HG02798 (cell line): Measurements from ENCODE around the gene KCTD21.
"Not testable (repeated sequence)": the region's sequence is repeated elsewhere in the genome, so short reads cannot be mapped to it uniquely, and the experiment has no call there.

Experiments used
- ATAC-seq: cut with Tn5 transposase; IDR thresholded peaks from one replicate; pipeline ENCODE4 v1.9.1; 2021; ENCODE audit warnings: mild to moderate bottlenecking; ENCODE audit not compliant: unreplicated experiment, poor library complexity

The KCTD21 gene, protein sequence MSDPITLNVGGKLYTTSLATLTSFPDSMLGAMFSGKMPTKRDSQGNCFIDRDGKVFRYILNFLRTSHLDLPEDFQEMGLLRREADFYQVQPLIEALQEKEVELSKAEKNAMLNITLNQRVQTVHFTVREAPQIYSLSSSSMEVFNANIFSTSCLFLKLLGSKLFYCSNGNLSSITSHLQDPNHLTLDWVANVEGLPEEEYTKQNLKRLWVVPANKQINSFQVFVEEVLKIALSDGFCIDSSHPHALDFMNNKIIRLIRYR

DNA sequence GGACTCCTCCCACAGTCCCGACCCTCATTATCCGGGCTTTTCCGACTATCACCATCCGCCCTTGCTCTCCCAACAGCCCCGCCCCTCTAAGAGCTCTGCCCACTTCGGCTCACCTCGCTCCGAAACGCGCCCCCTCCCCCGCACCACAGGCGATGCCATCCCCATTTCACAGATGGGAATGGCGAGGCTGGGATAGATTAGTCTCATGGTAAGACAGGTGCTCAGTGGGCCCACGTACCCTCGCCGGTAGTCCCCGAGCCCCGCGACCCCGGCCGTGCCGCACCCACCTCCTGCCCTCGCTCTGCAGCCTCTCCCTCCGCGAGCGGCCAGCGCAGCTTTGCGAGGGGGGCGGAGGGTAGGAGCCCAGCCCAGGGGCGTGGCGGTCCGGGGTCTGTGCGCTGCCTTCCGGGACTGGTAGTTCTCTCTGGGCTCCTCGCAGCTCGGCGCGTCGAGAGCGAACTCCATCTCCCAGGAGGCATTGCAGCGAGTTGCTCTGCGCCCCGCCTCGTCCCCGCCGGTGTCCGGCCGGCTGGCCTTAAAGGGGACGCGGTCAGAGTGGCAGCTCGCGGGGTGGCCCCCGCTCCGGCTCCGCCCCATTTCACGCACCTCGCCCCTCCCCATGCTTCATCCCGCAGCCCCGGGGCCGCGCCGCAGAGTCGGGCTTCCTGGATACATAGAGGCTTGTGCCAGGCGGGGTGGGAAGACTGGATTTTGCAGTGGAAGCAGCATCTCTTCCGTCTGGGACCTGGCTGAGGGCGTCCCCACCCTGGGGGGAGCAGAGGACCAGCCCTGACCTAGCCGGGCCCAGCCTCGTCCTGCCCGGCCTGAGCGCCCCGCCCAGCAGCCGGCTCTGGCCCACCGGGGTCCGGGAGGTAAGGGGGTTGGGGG, at the start of gene KCTD21, which contains the start of gene USP35:
TSS of gene KCTD21 (minus strand) at position 341 of the 888 bp plus-strand sequence. CDS start 14,072 bp downstream, outside the sequence.
TSS of gene USP35 (plus strand) at position 634 of the 888 bp plus-strand sequence. CDS start 7,327 bp downstream, outside the sequence.
- ATAC-seq = peak; percentile 95

- no peak for ATAC-seq
These were observed 49.0 kb upstream of the KCTD21 start for GRCh38 chr11:78237293-78238046.

GRCh38 chr11:78234006-78234405, 45.6 kb upstream of the KCTD21 start:
- ATAC-seq = no peak

DNA sequence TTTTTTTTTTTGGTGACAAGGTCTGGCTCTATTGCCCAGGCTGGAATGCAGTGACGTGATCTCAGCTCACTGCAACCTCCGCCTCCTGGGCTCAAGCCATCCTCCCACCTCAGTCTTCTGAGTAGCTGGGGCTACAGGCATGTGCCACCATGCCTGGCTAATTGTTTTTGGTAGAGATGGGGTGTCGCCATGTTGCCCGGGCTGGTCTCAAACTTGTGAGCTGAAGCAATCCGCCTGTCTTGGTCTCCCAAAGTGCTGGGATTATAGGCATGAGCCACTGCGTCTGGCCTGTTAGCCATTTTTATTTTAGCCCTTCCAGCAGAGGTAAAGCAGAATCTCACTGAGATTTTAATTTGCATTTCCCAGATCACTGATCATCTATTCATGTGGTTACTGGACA, 44.6 kb upstream of the KCTD21 start:
- ATAC-seq = not testable (repeated sequence)

DNA sequence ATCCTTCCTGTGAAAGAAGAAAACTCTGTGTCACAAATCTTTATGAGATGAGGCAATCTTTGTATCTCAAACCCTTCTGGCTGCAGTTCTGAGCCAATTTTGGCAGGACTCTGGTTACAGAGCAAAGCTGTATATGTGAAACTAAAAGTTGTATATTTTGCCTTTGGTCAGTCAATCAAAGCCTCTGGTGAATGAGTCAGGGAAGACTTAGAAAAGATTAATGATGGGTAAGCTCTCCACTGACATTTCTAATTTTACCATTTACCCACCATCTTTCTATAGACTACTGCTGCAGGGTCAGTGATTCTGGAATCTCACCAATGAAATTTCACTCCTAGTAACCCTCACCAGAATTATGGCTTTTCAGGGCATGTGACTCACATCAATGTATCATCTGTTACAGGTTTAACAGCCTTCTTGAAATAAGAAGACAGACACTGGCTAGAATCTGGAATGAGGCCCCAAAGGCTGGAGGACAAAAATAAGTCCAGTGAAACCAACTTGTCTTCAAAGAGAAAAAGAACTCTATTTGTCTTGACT, 43.6 kb upstream of the KCTD21 start:
- no peak for ATAC-seq

GRCh38 chr11:78230161-78230877, 41.9 kb upstream of the KCTD21 start:
- ATAC-seq = no peak

DNA sequence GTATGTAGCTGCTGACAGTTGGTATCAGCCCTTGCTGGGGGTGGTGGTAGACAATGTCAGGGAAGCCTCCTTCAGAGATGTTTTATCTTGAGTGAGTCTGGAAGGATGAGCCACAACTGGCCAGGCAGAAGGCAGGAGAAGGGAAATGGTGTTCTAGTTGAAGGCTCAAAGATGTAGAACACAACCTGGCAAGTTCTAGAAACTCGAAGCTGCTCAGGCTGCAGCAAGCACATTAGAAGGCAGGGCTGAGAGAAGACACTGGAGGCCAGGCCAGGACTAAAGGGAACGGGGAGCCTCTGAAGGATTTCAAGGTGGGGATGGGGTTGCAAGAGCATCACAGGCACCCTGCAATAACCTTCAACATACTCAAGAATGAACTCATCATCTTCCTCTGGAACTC, 40.7 kb upstream of the KCTD21 start:
- no peak for ATAC-seq

DNA sequence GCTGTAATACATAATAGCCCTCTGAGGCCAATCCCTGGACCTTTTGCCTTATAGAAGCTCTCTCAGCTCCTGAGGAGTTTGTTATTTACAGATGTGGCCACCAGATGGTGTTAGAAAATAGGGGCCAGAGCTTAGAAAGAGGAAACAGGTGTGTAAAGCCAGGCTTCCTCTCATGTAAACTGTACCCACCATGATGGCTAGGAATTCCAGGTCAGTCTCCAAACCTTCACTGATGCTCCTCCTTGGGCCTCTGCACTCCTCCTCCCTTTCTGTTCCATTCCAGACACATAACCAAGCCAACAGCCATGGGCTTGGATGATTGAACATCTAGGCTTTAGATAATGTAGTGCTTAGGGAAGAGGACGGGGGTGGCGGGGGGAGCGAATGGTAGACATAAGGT, 40.0 kb upstream of the KCTD21 start:
- ATAC-seq = peak; percentile 64

GRCh38 chr11:78227921-78228320, 39.5 kb upstream of the KCTD21 start:
- ATAC-seq = peak; percentile 42

- ATAC-seq = no peak
These were observed 38.6 kb upstream of the KCTD21 start for GRCh38 chr11:78226684-78227680.

DNA sequence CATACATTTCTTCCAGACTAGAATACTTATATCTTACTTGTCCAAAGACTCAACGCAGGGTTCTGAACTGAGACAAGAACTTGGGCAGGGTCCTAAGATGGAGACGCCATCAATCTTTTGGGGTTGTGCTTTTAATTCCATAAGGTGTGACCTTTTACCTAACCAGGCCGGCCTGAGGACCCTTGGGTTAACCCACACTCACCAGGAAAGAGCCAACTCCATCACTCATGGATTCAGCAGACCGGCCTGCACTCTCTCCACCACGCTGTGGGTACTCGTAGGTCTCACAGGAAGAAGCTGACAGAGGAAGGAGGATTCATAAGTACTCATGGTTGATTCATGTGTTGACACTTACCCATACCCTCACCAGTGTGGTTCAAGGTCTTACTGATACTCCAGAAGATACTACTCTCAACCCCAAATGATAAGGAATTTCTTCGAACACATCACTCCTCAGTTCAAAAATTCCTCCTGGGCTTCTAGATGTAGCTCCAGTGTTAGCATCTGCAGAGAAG, 36.5 kb upstream of the KCTD21 start:
- no peak for ATAC-seq

DNA sequence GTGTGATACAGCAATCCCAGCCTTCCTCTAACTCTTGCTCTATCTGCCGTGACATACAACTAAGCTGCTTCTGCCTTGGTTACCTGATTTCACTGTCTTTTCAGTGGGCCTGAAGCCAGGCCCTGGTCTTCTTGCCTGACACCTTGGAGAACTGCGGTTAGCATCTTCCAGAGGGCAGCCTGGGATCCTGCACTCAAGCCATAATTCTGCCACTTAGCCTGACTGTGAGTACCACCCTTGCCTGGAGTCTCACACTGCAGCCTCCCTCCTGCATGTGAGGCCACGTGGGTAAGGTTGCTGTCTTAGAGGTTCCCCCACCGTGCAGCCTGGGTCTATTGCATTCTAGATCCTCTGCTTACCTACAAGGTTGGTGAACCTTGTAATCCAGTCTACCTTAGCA, 36.1 kb upstream of the KCTD21 start:
- ATAC-seq = no peak

GRCh38 chr11:78223320-78223954, 35.0 kb upstream of the KCTD21 start:
- ATAC-seq = peak; percentile 69

DNA sequence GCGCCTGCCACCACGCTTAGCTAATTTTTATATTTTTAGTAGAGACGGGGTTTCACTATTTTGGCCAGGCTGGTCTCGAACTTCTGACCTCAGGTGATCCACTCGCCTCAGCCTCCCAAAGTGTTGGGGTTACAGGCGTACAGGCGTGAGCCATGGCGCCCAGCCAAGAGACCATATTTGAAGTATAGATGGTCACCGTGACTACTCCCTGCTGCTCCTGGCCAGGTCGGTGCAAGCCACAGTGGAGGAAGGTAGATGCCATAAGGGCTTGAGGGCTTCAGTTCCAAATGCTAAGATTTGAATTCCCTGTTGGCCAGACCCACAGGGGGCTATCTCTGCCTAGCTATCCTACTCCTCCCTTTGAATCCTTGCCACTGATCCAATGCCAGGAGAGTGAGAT, 34.3 kb upstream of the KCTD21 start:
- ATAC-seq = not testable (repeated sequence)

DNA sequence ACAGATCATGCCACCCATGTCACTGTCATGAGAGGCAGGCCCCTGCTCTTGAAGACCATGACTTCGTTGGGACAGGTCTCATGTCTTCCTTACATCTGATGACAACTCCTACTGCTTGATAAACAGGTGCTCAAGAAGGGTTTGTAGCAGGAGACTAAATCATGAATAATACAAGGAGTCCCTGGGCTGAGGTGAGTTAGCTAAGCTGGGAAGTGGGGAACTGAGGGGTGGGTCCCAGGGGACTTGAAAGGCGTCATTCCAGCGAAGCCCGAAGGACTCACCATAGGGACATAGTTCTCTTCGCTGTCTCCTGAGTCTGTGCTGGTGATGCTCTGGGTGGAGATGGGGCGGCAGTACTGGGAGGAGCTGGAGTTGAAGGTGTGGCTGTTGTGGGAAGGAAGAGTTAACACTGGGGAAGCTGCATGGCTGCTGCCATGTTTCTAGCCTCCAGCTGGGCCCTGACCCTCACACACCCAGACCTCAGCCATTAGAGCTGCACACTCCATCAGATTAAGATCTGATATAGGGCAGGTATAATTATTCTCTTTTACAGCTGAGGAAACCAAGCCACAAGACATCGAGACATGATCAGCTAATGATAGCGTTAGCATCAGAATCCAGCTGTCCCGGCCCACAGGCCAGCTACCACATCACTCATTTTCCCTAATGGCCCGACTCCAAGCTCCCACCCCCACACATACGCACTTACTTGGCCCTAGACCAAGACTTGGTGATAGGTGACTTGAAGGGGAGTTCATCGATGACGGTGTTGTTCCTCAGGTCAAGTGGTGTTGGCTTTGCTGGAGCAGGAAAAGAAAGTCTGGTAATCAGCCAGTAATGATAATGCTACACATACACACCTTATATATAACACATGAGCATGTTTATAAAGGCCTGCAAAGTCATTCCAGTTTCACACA, 33.2 kb upstream of the KCTD21 start:
- ATAC-seq = no peak

DNA sequence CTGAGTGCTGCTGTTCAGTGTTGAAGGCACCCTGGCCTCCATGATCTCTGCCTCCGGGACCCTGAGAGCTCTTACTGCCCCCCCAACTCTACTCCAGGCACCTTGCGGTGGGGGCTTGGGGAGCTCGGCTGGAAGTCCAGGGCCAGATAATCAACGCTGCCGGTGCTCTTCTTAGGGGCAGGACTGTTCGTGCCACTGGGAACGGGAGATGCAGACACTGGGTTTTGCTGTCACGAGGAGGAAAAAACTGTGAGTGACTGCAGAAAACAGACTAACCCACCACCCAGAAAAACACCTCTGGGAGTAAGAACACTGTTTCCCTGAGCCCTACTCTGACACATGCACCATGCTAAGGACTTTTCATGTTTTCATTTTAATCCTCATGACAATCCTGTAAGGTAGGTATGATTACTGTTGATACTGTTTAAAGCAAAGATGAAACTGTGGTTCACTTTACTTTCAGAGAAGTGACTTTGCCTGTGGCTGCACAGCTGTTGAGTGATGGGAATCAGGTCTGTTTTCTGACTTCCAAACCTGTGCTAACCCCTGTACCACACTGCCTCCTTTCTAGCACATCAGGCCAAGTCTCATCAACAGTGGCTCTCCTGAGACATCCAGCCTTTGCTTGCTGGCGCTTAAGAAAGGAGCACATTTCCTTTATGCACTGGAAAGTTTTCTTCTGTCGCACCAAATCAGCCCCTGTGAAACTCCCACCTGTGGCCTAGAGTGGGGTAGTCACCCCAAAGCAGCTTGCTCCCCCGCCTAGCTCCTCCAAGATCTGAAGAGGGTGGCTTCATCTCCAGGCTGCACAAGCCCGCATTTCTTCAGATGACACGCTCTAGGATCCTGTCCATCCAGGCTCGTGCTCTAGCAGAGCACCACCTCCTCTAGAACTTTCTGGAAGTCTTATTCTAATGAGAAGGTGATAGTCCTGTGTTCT, 32.1 kb upstream of the KCTD21 start:
- ATAC-seq = no peak
